HEK293 (cell line): ENCODE data around the gene HMCN1.
A peak's percentile ranks its signal among the peaks of the same experiment; 100 is the strongest.

Source experiments
- CTCF ChIA-PET: fragments of 350-600 bp; formaldehyde crosslinking; extraction: SDS; loops from one replicate; lab custom pipeline; 2021; ENCODE audit warnings: antibody characterized with exemption; lab: Yijun Ruan, JAX
- POLR2A ChIA-PET: fragments of 300-600 bp; formaldehyde crosslinking; extraction: SDS; loops from one replicate; lab custom pipeline; 2020; ENCODE audit warnings: antibody characterized with exemption, inconsistent platforms; lab: Yijun Ruan, JAX
- H3K27ac ChIP-seq: fragments of 200-500 bp; sonication (Bioruptor generic); 2 replicates; pipeline ENCODE4 v1.5.1; 2014; ENCODE audit warnings: low read depth, low read length, control low read depth, inconsistent platforms; ENCODE audit errors: extremely low read depth
- H3K36me3 ChIP-seq, 2 experiments: fragments of 200-500 bp in 1 of 2; sonication (Bioruptor generic) in 1 of 2; 1 replicate in 1 of 2; 2 replicates in 1 of 2; pipeline ENCODE4 v1.5.1; 2014 to 2017; ENCODE audit warnings: inconsistent platforms in 2 of 2, low read length in 2 of 2; ENCODE audit not compliant: control insufficient read depth in 2 of 2, insufficient read depth in 1 of 2
- H3K4me1 ChIP-seq: fragments of 200-500 bp; sonication (Bioruptor generic); 2 replicates; pipeline ENCODE4 v1.5.1; 2014; ENCODE audit warnings: mild to moderate bottlenecking, low read length, inconsistent platforms; ENCODE audit not compliant: control insufficient read depth, insufficient read depth
- H3K4me3 ChIP-seq: 2 replicates; pipeline ENCODE4 v1.5.1; 2011; ENCODE audit warnings: low read depth, mild to moderate bottlenecking, control low read depth, low read length, moderate library complexity
- H3K9me3 ChIP-seq: fragments of 200-500 bp; sonication (Bioruptor generic); 2 replicates; pipeline ENCODE4 v1.5.1; 2014; ENCODE audit warnings: low read depth, low read length, inconsistent platforms; ENCODE audit not compliant: control insufficient read depth, insufficient read depth
- GLIS1 ChIP-seq: fragments of 450-650 bp; formaldehyde crosslinking; IDR thresholded peaks from 2 replicates; pipeline ENCODE4 v1.5.1; 2016; ENCODE audit warnings: missing biosample characterization, missing genetic modification characterization
- PRDM6 ChIP-seq: fragments of 450-650 bp; formaldehyde crosslinking; IDR thresholded peaks from 2 replicates; pipeline ENCODE4 v1.5.1; 2017; ENCODE audit warnings: missing biosample characterization, missing genetic modification characterization
- REST ChIP-seq: fragments of 450-650 bp; formaldehyde crosslinking; IDR thresholded peaks from 2 replicates; pipeline ENCODE4 v1.5.1; 2016; ENCODE audit warnings: missing biosample characterization, missing genetic modification characterization
- SETDB1 ChIP-seq: IDR thresholded peaks from one replicate; pipeline ENCODE4 v1.6.1; 2017; ENCODE audit warnings: mild to moderate bottlenecking, low read length, moderate library complexity, mixed read lengths; ENCODE audit not compliant: insufficient read length
- SP3 ChIP-seq: fragments of 450-650 bp; formaldehyde crosslinking; IDR thresholded peaks from 2 replicates; pipeline ENCODE4 v1.5.1; 2016; ENCODE audit warnings: missing biosample characterization, missing genetic modification characterization
- TSHZ1 ChIP-seq: fragments of 450-650 bp; formaldehyde crosslinking; IDR thresholded peaks from 2 replicates; pipeline ENCODE4 v1.5.1; 2016; ENCODE audit warnings: missing biosample characterization, missing genetic modification characterization, borderline replicate concordance
- ZBTB26 ChIP-seq: fragments of 450-650 bp; formaldehyde crosslinking; optimal IDR thresholded peaks from 2 replicates; pipeline ENCODE3; 2016; ENCODE audit warnings: missing biosample characterization, mild to moderate bottlenecking, missing genetic modification characterization
- ZNF223 ChIP-seq: fragments of 450-650 bp; formaldehyde crosslinking; IDR thresholded peaks from 2 replicates; pipeline ENCODE4 v1.5.1; 2016; ENCODE audit warnings: missing biosample characterization, missing genetic modification characterization
- ZNF24 ChIP-seq: fragments of 450-650 bp; formaldehyde crosslinking; IDR thresholded peaks from 2 replicates; pipeline ENCODE4 v1.5.1; 2016; ENCODE audit warnings: missing biosample characterization, missing genetic modification characterization
- ZNF404 ChIP-seq: fragments of 450-650 bp; formaldehyde crosslinking; IDR thresholded peaks from 2 replicates; pipeline ENCODE4 v1.5.1; 2017; ENCODE audit warnings: missing biosample characterization, missing genetic modification characterization
- ZNF488 ChIP-seq: fragments of 450-650 bp; formaldehyde crosslinking; IDR thresholded peaks from 2 replicates; pipeline ENCODE4 v1.5.1; 2016; ENCODE audit warnings: missing biosample characterization, missing genetic modification characterization
- ZNF580 ChIP-seq: fragments of 450-650 bp; formaldehyde crosslinking; IDR thresholded peaks from 2 replicates; pipeline ENCODE4 v1.5.1; 2016; ENCODE audit warnings: missing biosample characterization, missing genetic modification characterization
- ZNF654 ChIP-seq: fragments of 450-650 bp; formaldehyde crosslinking; IDR thresholded peaks from 2 replicates; pipeline ENCODE4 v1.5.1; 2016; ENCODE audit warnings: low read depth, missing biosample characterization, missing genetic modification characterization
- ZNF785 ChIP-seq: fragments of 450-650 bp; formaldehyde crosslinking; IDR thresholded peaks from 2 replicates; pipeline ENCODE4 v1.5.1; 2016; ENCODE audit warnings: missing biosample characterization, missing genetic modification characterization
- ZSCAN18 ChIP-seq: fragments of 450-650 bp; formaldehyde crosslinking; IDR thresholded peaks from 2 replicates; pipeline ENCODE4 v1.5.1; 2016; ENCODE audit warnings: missing biosample characterization, missing genetic modification characterization

The HMCN1 gene

GRCh38 chr1:185798505-185798904 lies 64.3 kb downstream of the HMCN1 start:
- Histone ChIP-seq H3K9me3 (no peaks in the 10 kb centered on the region), H3K36me3 (no peaks in the 10 kb centered on the region), H3K27ac (no peak overlapping the region), H3K4me3 (no peak overlapping the region), H3K4me1 (no peaks in the 10 kb centered on the region)
- ChIA-PET CTCF (interaction anchor here (1.0 kb wide), 1 partner anchor 15 kb away, joined by 4 read pairs; no protein-coding TSS in a partner anchor), POLR2A (no interaction called here)
- TF ChIP-seq GLIS1 (no peak), SP3 (no peak), SETDB1 (peak; percentile 34), ZNF24 (no peak)

- CTCF ChIA-PET, result interaction anchor here (0.5 to 0.6 kb wide), 2 partner anchors 255 to 676 kb away, joined by 3 read pairs; no protein-coding TSS in a partner anchor
- H3K4me1 ChIP-seq, result peaks cover 5% of the 10 kb centered on the region; the same call in 1 of the 2 replicates
- H3K36me3 ChIP-seq, result no peaks in the 10 kb centered on the region
- no peak overlapping the region for H3K4me3 ChIP-seq
- POLR2A ChIA-PET, result no interaction called here
- TF ChIP-seq ZNF223 (no peak), ZNF654 (tag by site-specific recombination) (no peak), REST (tag by site-specific recombination) (no peak), ZBTB26 (tag by site-specific recombination) (no peak), ZNF24 (no peak), TSHZ1 (no peak), ZNF488 (tag by site-specific recombination) (no peak), PRDM6 (tag by site-specific recombination) (no peak), ZNF404 (tag by site-specific recombination) (no peak), ZNF785 (no peak), ZNF580 (tag by site-specific recombination) (no peak), ZSCAN18 (tag by site-specific recombination) (no peak)
- no peaks in the 10 kb centered on the region for H3K9me3 ChIP-seq
- no peak overlapping the region for H3K27ac ChIP-seq
Observed at GRCh38 chr1:185803241-185803640, 69.0 kb downstream of the HMCN1 start.
